ENCODE results near the gene SGCE.

GRCh38 chr7:94594882-94595281 is 61.1 kb downstream of the SGCE start:
- TF ChIP-seq CTCF (conservative IDR thresholded peaks at IDR 0.05; ENCODE audit: low read length) (no peak), EZH2phosphoT487 (IDR thresholded peaks at IDR 0.05; ENCODE audit: borderline replicate concordance) (no peak)

All from Loucy (cell line).